GM12865 (cell line): ENCODE measurements around the gene SERPINA4.

Experiments
- DNase-seq: peaks from one replicate; pipeline ENCODE4 v3.0.0; 2010; ENCODE audit warnings: low read depth
- H3K4me3 ChIP-seq: 2 replicates; pipeline ENCODE4 v1.5.1; 2011; ENCODE audit warnings: mild to moderate bottlenecking, low read depth, low read length, control low read depth
- CTCF ChIP-seq: IDR thresholded peaks from 2 replicates; pipeline ENCODE4 v1.5.1; 2011; ENCODE audit warnings: low read length, control low read depth, low read depth, inconsistent platforms; ENCODE audit not compliant: insufficient read depth; ENCODE audit errors: missing control alignments

Gene SERPINA4

DNA sequence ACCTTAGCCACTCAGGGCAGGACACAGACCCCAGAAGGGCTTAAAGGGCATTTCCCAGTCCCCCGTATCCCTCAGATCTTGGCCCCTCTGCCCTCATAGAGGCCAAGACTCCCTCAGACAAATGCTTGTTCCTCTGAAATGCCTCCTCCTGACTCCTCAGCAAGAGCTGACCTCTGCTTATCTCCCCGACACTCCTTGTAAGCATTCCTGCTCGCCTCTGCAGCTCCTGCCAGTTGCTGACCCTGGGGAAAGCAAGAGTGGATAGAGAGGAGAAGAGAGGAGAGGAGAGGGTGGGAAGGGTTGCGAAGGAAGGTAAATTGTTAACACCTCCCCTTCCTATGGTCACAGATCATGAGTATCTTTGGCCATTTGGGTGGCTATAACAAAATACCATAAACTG lies 27.1 kb downstream of the SERPINA4 start:
- no peak for TF ChIP-seq CTCF
- DNase-seq, result no peak
- no peak overlapping the region for H3K4me3 ChIP-seq

DNA sequence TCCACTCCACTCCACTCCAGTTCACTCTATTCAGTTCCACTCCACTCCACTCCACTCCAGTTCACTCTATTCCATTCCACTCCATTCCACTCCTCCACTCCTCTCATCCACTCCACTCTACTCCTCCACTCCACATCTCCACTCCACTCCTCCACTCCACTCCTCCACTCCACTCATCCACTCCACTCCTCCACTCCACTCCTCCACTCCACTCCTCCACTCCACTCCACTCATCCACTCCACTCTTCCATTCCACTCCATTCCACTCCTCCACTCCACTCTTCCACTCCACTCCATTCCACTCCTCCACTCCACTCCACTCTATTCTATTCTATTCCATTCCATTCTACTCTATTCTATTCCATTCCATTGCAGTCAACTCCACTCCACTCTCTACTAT lies 29.8 kb downstream of the SERPINA4 start:
- DNase-seq, result no peak
- TF ChIP-seq CTCF, result no peak

GRCh38 chr14:94591871-94592270 lies 30.6 kb downstream of the SERPINA4 start:
- no peak for DNase-seq
- H3K4me3 ChIP-seq, result no peak overlapping the region
- no peak for TF ChIP-seq CTCF

More for the DNA sequence above, 29.8 kb downstream of the SERPINA4 start:
- H3K4me3 ChIP-seq, result no peak overlapping the region

DNA sequence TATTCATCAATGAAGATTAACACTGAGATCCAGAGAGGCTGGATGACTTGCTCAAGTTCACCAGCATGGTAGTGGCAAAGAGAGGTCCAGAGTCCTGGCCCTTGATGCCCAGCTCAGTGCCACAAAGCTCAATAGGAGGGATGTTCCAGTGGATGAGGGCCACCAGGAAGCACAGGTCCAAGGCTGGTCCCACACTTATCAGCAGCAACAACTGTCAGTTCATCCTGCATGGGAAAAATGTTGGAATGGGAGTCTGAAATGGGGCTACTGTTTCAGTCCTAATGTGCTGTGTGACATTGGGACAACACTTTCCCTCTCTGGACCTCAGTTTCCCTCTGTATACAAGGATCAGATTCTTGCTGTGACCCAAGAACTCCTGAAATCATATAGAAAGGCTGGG lies 31.2 kb downstream of the SERPINA4 start:
- no peak for DNase-seq
- H3K4me3 ChIP-seq, result no peak overlapping the region
- no peak for TF ChIP-seq CTCF

DNA sequence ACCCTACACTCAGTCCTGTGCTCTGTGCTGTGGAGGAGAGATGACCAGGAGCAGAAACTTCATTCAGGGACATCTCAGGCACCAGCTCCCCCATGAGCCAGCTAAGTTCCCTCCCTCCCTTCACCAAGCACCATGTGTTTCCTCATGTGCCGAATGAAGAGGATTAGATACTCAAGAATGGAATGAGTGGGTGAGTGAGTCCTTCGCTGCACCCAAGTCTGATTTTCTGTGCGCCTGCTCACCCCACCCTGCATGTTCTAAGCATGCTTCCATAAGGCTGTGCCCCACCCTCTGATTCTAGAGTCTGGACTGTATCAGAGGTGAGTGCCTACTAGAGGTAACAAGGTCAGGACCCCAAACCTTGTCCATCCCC lies 32.1 kb downstream of the SERPINA4 start:
- no peak for DNase-seq
- TF ChIP-seq CTCF, result no peak

GRCh38 chr14:94593749-94594431 lies 32.6 kb downstream of the SERPINA4 start:
- no peak overlapping the region for H3K4me3 ChIP-seq
- no peak for TF ChIP-seq CTCF
- no peak for DNase-seq

More for the DNA sequence above, 32.1 kb downstream of the SERPINA4 start:
- H3K4me3 ChIP-seq, result no peak overlapping the region

DNA sequence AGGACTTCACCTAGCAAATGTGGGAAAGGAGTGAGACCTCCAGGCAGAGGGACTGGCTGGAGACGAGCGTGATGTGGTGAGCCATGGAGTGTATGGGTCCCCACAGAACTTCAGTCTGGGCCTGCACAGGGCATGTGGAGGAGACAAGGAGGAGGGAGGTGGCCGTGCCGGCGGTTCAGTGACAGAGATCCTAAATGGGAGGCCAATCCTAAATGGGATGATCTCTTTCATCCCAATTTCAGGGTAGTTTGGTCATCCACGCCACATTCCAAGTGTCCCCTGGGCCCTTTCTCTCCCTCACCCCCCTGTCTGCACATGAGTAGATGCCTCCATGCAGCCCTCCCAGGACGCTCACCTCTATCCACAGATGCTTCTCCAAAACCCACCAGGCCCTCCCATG lies 33.2 kb downstream of the SERPINA4 start:
- no peak for DNase-seq
- H3K4me3 ChIP-seq, result no peak overlapping the region
- no peak for TF ChIP-seq CTCF
